Stimulated activated CD8-positive, alpha-beta memory T cell treated with anti-CD3 and anti-CD28 coated beads, Interleukin-15, amount 100 ng/mL, for 4 hours (primary cell): ENCODE results near the gene KANSL2.
"Not testable (repeated sequence)": the region's sequence is repeated elsewhere in the genome, so short reads cannot be mapped to it uniquely, and the experiment has no call there.

Experiments used
- DNase-seq, 2 donors: peaks; one replicate each; pipeline ENCODE4 v3.0.0-alpha.2; 2020; ENCODE audit warnings: low read depth in 2 of 2

The KANSL2 gene

DNA sequence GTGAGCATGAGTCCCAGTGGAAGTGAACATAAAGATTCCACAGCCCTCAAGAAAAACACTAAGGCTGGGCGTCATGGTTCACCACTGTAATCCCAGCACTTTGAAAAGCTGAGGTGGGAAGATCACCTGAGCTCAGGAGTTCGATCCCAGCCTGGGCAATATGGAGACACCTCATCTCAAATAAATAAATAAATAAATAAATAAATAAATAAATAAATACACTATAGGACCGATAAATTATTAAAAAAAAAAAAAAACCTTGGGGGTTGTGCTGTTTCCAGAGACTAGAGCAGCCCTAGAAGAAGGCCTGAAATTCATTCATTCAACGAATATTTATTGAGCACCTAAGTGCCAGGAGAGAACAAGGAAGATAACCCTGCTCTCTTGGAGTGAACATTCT lies 1.5 kb upstream of the KANSL2 start:
- no peak for DNase-seq

- no peak for DNase-seq
Measured at GRCh38 chr12:48682927-48683326, 889 bp upstream of the KANSL2 start.

DNA sequence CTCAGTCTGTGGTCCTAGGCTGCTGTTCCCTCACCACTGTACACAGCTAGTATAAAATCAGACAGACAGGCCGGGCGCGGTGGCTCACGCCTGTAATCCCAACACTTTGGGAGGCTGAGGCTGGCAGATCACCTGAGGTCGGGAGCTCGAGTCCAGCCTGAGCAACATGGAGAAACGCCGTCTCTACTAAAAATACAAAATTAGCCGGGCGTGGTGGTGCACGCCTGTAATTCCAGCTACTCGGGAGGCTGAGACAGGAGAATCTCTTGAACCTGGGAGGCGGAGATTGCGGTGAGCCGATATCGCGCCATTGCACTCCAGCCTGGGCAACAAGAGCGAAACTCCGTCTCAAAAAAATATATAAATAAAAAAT lies 481 bp upstream of the KANSL2 start:
- DNase-seq = not testable (repeated sequence)

DNA sequence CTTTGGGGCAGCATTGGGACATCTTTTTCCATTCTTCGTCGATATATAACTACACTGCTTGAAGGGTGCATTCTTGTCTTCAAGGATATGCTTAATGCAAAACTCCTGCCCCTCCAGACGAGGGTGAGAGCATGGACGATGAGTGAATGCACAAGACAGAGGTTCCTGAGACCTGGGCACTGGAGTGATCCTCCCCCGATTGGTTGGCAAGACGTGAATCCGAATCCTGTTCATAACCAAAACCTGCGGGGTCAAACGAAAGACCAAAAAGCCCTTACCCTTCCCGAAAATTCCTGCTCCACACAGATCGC lies 684 bp downstream of the KANSL2 start:
- DNase-seq = no peak

DNA sequence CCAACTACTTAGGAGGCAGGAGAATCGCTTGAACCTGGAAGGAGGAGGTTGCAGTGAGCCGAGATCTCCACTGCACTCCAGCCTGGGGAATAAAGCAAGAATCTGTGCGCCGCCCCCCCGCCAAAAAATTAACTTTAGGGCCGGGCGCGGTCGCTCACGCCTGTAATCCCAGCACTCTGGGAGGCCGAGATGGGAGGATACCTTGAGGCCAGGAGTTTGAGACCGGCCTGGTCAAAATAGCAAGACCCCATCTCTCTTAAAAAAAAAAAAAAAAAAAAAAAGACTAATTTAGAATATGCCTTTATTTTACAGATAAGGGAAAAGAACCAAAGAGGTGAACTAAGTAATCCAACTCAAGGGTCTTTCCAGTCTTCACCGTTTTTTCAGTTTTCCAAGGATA lies 1.2 kb downstream of the KANSL2 start:
- no peak for DNase-seq

DNA sequence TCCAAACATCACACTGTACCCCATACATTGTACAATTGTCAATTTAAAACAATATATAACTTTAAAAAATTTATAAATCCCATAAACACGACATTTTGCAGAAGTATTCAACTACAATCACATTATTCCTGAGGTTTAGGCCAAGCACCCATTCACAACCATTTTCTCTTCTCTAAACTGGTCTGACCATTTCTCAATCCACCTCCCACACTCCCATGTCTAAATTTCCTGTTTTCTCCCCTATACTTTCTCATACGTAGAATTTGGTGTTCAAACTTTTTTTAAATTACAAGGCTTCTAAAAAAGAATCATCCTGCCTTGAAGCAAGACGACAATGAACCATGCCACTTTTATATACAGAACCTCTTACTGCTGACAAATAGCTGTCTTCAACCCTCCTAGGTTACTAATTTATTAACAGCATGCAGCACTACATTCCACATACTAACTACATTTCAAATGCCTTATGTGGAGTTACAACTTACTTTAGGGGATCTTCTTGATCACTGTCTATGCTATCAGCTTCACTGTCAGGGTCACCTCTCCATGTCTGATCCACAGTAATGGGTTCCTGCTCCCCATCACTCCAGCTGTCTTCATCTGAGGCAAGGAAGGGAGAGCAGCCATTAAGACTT lies 3.4 kb downstream of the KANSL2 start:
- DNase-seq = no peak

DNA sequence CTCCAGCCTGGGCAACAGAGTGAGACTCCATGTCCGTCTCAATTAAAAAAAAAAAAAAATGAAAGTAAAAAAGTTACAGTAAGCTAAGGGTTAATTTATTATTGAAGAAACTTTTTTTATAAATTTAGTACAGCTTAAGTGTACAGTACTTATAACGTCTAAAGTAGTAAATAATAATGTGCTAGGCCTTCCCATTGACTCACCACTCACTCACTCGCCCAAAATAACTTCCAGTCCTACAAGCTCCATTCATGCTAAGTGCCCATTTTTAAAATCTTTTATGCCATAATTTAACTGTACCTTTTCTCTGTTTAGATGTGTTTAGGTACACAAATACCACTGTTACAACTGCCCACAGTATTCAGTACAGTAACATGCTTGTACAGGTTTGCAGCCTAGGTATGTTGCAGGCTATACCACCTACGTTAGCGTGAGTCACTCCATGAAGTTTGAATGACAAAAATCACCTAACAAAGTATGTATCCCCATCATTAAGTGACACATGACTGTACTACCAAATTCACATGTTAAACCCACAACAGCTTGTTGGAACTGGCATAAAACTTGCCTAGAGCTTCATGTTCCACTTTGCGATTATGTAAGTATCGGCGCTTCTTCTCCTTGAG lies 10.7 kb downstream of the KANSL2 start:
- no peak for DNase-seq

DNA sequence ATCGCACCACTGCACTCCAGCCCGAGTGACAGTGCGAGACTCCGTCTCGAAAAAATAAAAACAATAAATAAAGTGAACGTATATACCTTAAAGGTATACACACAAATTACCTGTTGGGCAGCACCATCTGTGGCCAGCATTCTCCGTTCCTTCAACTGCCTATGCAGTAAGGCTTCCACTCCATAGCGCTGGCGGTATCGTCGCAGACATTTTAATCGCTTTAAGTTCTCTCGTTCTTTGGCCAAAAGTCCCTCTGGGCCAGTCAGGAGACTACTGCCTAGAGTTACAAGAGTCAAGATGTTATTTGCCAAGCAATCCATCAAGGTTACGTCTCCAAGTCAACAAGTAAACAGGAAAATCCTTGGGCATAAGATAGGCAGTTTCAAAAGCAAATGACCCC lies 13.0 kb downstream of the KANSL2 start:
- DNase-seq = no peak

- DNase-seq = no peak
Measured at GRCh38 chr12:48659863-48660262, 22.2 kb downstream of the KANSL2 start.

DNA sequence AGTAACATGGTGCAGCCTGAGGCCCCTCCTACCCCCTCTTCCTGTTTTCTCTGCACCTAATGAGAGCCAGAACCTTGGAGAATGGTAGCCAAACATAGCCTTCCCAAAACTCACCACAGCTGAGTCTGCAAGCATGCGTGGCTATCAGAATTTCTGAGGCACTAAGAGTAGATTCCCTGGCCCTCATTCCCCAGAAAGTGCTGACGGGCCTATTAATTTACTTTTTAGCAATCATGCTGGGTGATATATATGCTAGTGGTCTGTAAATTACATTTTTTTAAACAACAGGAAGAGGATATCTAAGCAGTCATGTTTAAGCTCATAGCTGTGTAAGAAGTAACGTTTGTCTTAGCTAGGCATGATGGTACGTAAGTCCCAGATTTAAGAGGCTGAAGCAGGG lies 30.4 kb downstream of the KANSL2 start:
- DNase-seq = no peak

DNA sequence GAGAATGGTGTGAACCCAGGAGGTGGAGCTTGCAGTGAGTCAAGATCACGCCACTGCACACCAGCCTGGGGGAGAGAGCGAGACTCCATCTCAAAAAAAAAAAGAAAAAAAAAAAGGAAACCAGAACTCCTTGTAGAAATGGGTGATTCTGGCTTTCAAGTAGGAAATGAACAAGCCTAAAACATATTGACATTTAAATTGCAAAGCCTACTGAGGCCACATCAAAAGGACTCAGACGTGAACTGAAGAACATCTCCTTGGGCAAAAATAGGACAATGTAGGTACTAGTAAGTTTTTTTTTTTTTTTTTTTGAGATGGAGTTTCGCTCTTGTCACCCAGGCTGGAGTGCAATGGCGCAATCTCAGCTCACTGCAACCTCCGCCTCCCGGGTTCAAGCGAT lies 36.7 kb downstream of the KANSL2 start:
- not testable (repeated sequence) for DNase-seq

DNA sequence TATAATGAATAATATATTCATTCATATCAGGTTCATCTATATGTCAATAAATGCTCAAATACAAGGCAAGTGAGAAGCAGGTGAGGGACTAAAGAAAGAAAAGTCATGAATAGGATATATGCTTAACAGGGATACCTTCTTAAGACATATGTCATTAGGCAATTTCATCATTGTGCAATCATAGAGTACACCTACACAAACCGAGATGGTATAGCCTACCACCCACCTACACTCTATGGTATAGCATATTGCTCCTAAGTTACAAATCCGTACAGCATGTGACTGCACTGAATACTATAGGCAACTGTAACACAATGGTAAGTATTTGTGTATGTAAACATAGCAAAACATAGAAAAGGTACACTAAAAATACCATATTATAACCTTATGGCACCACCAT lies 39.0 kb downstream of the KANSL2 start:
- no peak for DNase-seq

DNA sequence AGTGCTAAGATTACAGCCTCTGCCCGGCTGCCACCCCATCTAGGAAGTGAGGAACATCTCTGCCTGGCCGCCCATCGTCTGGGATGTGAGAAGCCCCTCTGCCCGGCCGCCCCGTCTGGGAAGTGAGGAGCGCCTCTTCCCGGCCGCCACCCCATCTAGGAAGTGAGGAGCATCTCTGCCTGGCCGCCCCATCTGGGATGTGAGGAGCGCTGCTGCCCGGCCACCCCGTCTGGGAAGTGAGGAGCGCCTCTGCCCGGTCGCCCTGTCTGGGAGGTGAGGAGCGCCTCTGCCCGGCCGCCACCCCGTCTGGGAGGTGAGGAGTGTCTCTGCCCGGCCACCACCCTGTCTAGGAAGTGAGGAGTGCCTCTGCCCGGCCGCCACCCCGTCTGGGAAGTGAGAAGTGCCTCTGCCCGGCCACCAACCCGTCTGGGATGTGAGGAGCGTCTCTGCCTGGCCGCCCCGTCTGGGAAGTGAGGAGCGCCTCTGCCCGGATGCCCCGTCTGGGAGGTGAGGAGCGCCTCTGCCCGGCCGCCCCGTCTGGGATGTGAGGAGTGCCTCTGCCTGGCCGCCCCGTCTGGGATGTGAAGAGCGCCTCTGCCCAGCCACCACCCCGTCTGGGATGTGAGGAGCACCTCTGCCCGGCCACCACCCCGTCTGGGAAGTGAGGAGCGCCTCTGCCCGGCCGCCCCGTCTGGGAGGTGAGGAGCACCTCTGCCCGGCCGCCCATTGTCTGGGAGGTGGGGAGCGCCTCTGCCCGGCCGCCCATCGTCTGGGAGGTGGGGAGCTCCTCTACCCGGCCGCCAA lies 40.1 kb downstream of the KANSL2 start:
- DNase-seq = not testable (repeated sequence)

DNA sequence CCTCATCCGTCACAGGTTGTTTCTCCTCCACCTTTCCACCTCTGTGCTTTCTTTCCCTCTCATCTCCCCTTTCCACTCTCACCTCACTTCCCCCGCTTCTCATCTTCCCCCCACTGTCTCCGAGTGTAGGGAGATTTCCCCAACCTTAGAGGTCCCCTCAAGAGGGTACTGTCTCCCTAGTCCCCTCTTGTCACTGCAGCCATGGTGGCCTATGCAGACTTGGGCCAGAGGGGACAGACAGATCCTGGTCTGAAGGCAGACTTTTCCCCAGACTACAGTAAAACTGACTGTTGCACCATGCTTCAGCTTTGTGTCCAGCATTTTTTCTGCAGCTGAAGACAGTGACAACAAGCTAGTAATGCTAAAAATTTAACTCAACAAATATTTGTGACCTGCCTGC lies 41.2 kb downstream of the KANSL2 start:
- no peak for DNase-seq

- no peak for DNase-seq
Measured at GRCh38 chr12:48640428-48640827, 41.6 kb downstream of the KANSL2 start.

GRCh38 chr12:48631071-48631470 lies 51.0 kb downstream of the KANSL2 start:
- DNase-seq = no peak

- DNase-seq = no peak
Measured at GRCh38 chr12:48630346-48630745, 51.7 kb downstream of the KANSL2 start.

DNA sequence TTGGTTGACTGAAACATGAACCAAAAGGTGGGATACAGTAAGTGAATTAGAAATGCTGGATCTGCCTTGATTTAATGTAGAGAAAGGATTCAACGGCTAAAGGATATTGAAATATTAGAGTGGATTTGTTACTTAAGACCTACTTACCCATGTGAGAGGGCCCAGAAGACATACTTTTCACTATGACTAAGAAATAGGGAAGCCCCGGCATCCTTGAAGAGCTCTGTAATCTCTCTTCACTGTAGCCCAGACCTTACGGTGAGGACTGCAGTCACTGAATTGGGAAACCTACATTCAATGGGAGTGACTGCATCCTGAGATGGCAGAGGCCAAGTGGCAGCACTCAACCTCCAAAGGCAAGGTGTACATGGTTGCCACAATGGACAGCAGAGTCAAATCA lies 52.5 kb downstream of the KANSL2 start:
- DNase-seq = no peak

DNA sequence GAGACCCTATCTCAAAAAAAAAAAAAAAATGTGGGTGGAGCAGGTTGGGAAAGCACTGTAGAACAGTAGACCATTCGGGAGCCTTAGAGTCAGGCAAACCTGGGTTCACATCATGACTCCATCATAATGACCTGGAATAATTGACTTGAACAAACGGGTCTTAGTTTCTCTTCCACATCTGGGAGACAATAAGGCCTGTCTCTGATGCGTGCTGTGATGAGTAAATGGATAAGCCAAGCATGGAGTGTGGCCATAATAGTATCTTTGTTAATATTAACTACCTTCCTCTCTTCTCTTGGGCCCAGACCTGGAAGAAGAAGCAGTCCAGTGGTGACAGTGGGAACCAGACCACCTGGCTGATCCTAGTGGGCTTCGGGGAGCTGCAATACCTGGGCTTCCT lies 54.5 kb downstream of the KANSL2 start:
- DNase-seq = no peak

DNA sequence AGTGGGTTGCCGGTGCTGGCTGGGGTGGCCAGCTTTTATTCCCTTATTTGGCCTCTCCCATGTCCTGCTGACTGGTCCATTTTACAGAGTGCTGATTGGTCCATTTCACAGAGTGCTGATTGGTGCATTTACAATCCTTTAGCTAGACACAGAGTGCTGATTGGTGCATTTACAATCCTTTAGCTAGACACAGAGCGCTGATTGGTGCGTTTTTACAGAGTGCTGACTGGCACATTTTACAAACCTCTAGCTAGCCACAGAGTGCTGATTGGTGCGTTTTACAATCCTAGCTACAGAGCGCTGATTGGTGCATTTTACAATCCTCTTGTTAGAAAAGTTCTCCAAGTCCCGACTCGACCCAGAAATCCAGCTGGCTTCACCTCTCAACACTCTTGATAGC lies 59.0 kb downstream of the KANSL2 start:
- DNase-seq = not testable (repeated sequence)

DNA sequence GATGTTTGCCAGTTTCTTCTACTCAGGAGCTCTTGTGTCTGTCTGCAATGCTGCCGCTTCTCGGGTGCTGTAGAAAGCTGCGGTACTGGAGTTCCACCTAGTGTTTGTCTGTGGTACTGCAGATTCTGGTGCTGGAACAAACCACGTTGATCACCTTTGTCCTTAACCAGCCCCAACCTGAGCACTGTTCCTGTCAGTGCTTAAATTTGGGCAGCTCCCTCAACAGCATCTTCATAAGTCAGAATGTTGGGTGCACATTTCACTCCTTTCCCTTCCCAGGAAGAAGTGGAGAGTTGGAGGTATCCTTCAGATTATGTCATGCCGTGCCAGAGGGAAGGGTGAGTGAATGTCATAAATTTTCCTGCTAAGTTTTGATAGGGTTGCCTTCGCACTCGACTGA lies 63.5 kb downstream of the KANSL2 start:
- peak; percentile 14 to 42 for DNase-seq

- no peak for DNase-seq
Measured at GRCh38 chr12:48615681-48616080, 66.4 kb downstream of the KANSL2 start.

GRCh38 chr12:48613321-48613720 lies 68.7 kb downstream of the KANSL2 start:
- DNase-seq = no peak
